Stimulated activated CD8-positive, alpha-beta memory T cell treated with anti-CD3 and anti-CD28 coated beads, Interleukin-12 subunit alpha, Interleukin-12 subunit beta, amount 100 ng/mL, for 24 hours (primary cell): Measurements from ENCODE around the gene PRR36.

Experiments
- DNase-seq: peaks from one replicate; pipeline ENCODE4 v3.0.0-alpha.2; 2020; ENCODE audit errors: extremely low read depth

The PRR36 gene

GRCh38 chr19:7913652-7914051 is 39.5 kb upstream of the PRR36 start:
- DNase-seq = no peak

- no peak for DNase-seq
These were observed 38.7 kb upstream of the PRR36 start for GRCh38 chr19:7912697-7913564.

- DNase-seq = no peak
These were observed 38.0 kb upstream of the PRR36 start for GRCh38 chr19:7912144-7912696.

- DNase-seq = no peak
These were observed 37.4 kb upstream of the PRR36 start for GRCh38 chr19:7911508-7912143.

- DNase-seq = no peak
These were observed 36.4 kb upstream of the PRR36 start for GRCh38 chr19:7910321-7911161.

- no peak for DNase-seq
These were observed 35.4 kb upstream of the PRR36 start for GRCh38 chr19:7909471-7910067.

GRCh38 chr19:7908742-7909461 is 34.7 kb upstream of the PRR36 start:
- DNase-seq = no peak

GRCh38 chr19:7908078-7908699 is 34.0 kb upstream of the PRR36 start:
- DNase-seq = no peak

GRCh38 chr19:7907544-7907943 is 33.4 kb upstream of the PRR36 start:
- DNase-seq = no peak

- no peak for DNase-seq
These were observed 32.9 kb upstream of the PRR36 start for GRCh38 chr19:7907122-7907521.

- DNase-seq = no peak
These were observed 31.7 kb upstream of the PRR36 start for GRCh38 chr19:7905859-7906258.

- DNase-seq = no peak
These were observed 31.1 kb upstream of the PRR36 start for GRCh38 chr19:7905268-7905667.

- DNase-seq = no peak
These were observed 30.2 kb upstream of the PRR36 start for GRCh38 chr19:7904074-7905020.

GRCh38 chr19:7903244-7904073 is 29.3 kb upstream of the PRR36 start, which contains the start of gene MAP2K7:
Gene MAP2K7, plus strand, starts transcription at chr19:7903877. Its CDS starts 68 bp downstream, at chr19:7903945.
- peak; percentile 100 for DNase-seq

GRCh38 chr19:7902796-7903243 is 28.6 kb upstream of the PRR36 start:
- DNase-seq = no peak

GRCh38 chr19:7901337-7901736 is 27.1 kb upstream of the PRR36 start:
- DNase-seq = no peak

GRCh38 chr19:7900931-7901330 is 26.7 kb upstream of the PRR36 start:
- DNase-seq = no peak

GRCh38 chr19:7900401-7900870 is 26.2 kb upstream of the PRR36 start:
- DNase-seq = no peak
